GM19324 (cell line): ENCODE results near the gene NAXD.

Source experiments
- ATAC-seq: cut with Tn5 transposase; IDR thresholded peaks from one replicate; pipeline ENCODE4 v1.9.1; 2021; ENCODE audit warnings: mild to moderate bottlenecking, moderate library complexity; ENCODE audit not compliant: unreplicated experiment, low FRiP score

NAXD gene

GRCh38 chr13:110685305-110686020 lies 70.1 kb downstream of the NAXD start:
- ATAC-seq, result no peak

GRCh38 chr13:110687736-110688135 lies 72.4 kb downstream of the NAXD start:
- no peak for ATAC-seq

DNA sequence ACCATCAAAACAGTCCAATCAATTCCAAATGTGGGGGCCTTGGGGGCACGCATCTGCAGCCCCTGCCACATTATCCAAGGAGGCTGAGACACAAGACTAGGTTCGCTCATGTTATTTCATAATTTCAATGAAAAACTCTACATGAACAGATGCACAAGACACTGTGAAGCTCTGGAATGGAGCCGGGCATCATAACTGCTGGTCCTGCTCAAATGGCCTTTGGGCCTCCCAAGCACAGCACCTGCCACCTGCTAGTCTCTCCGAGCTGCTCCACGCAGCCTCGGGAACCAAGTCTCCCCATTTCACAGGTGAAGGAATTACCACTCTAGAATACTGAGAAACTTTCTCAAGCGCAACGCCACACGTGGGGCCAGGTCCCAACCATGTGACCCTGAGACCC lies 73.7 kb downstream of the NAXD start:
- no peak for ATAC-seq
